ENCODE data around the gene SBSN.

SBSN gene

DNA sequence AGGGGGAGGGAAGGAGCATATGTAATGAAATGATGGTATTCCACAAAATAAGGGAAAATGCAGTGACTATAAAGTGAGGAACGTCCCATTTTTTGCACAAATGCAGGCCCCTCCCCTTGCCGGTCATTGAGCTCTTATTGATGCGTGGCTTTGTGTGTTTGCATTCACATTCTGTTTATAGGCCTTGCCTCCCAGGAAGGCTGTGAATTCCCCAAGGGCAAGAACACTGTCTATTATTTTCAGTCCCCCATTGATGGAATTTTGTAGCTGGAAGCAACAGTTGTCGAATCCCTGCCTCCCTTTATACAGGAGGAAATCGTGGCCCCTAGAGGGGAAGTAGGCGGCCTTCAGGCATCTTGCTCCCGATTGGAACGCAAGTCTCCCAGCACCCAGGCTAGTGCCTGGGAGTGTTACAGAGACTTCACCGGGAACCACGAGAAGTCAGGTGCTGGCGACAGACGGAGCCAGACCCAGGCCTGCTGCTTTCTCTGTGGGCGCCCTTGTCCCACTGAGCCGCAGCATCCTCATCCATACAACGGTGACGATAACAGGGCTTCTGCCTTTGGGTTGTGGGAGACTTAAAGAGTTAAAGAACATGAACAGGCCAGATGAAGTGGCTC, 6.9 kb downstream of the SBSN start:
- H3K4me3 ChIP-seq (ENCODE audit: low read length) = no peak overlapping the region
- no peak overlapping the region for H3K4me2 ChIP-seq (ENCODE audit: low read length)
- H3K27ac ChIP-seq (ENCODE audit: low read depth, low read length) = no peak overlapping the region
- H3K9ac ChIP-seq (ENCODE audit: low read length) = no peak overlapping the region
- H2BK5ac ChIP-seq (ENCODE audit: low read length) = no peak overlapping the region
- no peaks in the 10 kb centered on the region for H3K4me1 ChIP-seq (ENCODE audit: control insufficient read depth, low read depth, low read length)
- no peaks in the 10 kb centered on the region for H3K79me1 ChIP-seq (ENCODE audit: low read length)
- no peak overlapping the region for H3K23ac ChIP-seq (ENCODE audit: low read length)
- H3K18ac ChIP-seq (ENCODE audit: low read length) = no peak overlapping the region
- no peaks in the 10 kb centered on the region for H3K36me3 ChIP-seq (ENCODE audit: control insufficient read depth, insufficient read depth, low read length)
- no peaks in the 10 kb centered on the region for H3K27me3 ChIP-seq (ENCODE audit: insufficient read depth, low read length, poor library complexity)
- H2BK15ac ChIP-seq (replicated peaks; ENCODE audit: low read depth) = no peak overlapping the region
- H3K56ac ChIP-seq (ENCODE audit: low read length) = no peak overlapping the region
- H2BK120ac ChIP-seq (ENCODE audit: low read depth, low read length) = no peak overlapping the region
- peak; percentile 34 for DNase-seq
- no peak overlapping the region for H2AK5ac ChIP-seq (ENCODE audit: low read length)
- no peaks in the 10 kb centered on the region for H3K79me2 ChIP-seq (ENCODE audit: control insufficient read depth, insufficient read depth, low read length)
- H4K8ac ChIP-seq (ENCODE audit: low read depth, low read length) = no peak overlapping the region
- H4K5ac ChIP-seq (ENCODE audit: low read length) = no peak overlapping the region
- WGBS (ENCODE audit: extremely low coverage, insufficient coverage, low lambda C conversion rate) = no CpG with 5 or more reads among the region's 16 CpGs
- no peak overlapping the region for H3K4ac ChIP-seq (ENCODE audit: low read depth, low read length)

DNA sequence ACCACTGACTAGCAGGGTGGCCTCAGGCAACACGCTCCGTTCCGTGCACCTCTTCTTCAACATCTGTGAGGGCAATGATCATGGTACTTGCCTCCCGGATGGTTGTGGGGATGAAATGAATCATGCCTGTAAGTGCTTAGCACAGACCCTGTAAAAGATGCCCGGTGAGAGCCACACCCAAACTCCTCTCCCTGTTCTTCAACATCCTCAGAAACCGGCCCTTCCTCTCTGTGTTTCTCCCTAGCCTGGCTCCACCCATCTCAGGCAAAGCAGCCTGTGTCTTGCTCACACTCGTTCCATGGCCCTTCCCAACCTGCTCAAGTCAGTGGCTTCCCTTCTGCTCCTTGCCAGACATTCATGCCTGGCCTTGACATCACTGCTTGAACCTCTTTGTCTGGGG, 8.8 kb downstream of the SBSN start:
- Histone ChIP-seq H3K56ac (ENCODE audit: low read length) (no peak overlapping the region), H3K27me3 (ENCODE audit: insufficient read depth, low read length, poor library complexity) (no peaks in the 10 kb centered on the region), H3K4ac (ENCODE audit: low read depth, low read length) (no peak overlapping the region)

DNA sequence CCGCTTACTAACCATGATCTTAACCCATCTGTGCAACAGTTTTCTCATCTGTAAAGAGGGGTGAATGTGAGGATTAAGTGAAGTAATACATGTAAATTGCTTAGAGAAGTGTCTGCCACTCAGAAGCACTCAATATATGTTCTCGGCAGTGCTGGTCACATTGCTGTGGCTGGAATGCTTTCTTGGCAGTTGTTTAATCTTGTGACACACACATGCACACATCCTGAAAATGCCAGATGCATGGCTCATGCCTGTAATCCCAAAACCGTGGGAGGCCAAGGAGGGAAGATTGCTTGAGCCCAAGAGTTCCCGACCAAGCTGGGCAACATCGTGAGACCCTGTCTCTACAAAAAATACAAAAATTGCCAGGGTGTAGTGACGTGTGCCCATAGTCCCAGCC, 9.8 kb downstream of the SBSN start:
- Histone ChIP-seq H3K4ac (ENCODE audit: low read depth, low read length) (no peak overlapping the region), H3K27ac (ENCODE audit: low read depth, low read length) (no peak overlapping the region), H3K27me3 (ENCODE audit: insufficient read depth, low read length, poor library complexity) (no peaks in the 10 kb centered on the region), H3K4me2 (ENCODE audit: low read length) (no peak overlapping the region), H3K36me3 (ENCODE audit: control insufficient read depth, insufficient read depth, low read length) (no peaks in the 10 kb centered on the region), H2BK15ac (replicated peaks; ENCODE audit: low read depth) (no peak overlapping the region), H3K23ac (ENCODE audit: low read length) (no peak overlapping the region), H4K8ac (ENCODE audit: low read depth, low read length) (no peak overlapping the region), H3K9ac (ENCODE audit: low read length) (no peak overlapping the region), H3K4me1 (ENCODE audit: control insufficient read depth, low read depth, low read length) (no peaks in the 10 kb centered on the region), H3K79me2 (ENCODE audit: control insufficient read depth, insufficient read depth, low read length) (no peaks in the 10 kb centered on the region), H4K5ac (ENCODE audit: low read length) (no peak overlapping the region), H2BK120ac (ENCODE audit: low read depth, low read length) (no peak overlapping the region), H3K18ac (ENCODE audit: low read length) (no peak overlapping the region), H3K79me1 (ENCODE audit: low read length) (no peaks in the 10 kb centered on the region), H3K4me3 (ENCODE audit: low read length) (no peak overlapping the region), H2AK5ac (ENCODE audit: low read length) (no peak overlapping the region), H3K56ac (ENCODE audit: low read length) (no peak overlapping the region), H2BK5ac (ENCODE audit: low read length) (no peak overlapping the region)
- peak; percentile 30 for DNase-seq
- WGBS (ENCODE audit: extremely low coverage, insufficient coverage, low lambda C conversion rate) = no CpG with 5 or more reads among the region's 6 CpGs

More for the DNA sequence above, 8.8 kb downstream of the SBSN start:
- H3K18ac ChIP-seq (ENCODE audit: low read length) = no peak overlapping the region
- no peaks in the 10 kb centered on the region for H3K36me3 ChIP-seq (ENCODE audit: control insufficient read depth, insufficient read depth, low read length)
- H3K27ac ChIP-seq (ENCODE audit: low read depth, low read length) = no peak overlapping the region
- H4K8ac ChIP-seq (ENCODE audit: low read depth, low read length) = no peak overlapping the region
- no peak overlapping the region for H3K4me3 ChIP-seq (ENCODE audit: low read length)
- no CpG with 5 or more reads among the region's 7 CpGs for WGBS (ENCODE audit: extremely low coverage, insufficient coverage, low lambda C conversion rate)
- no peak overlapping the region for H3K4me2 ChIP-seq (ENCODE audit: low read length)
- no peaks in the 10 kb centered on the region for H3K79me1 ChIP-seq (ENCODE audit: low read length)
- no peaks in the 10 kb centered on the region for H3K79me2 ChIP-seq (ENCODE audit: control insufficient read depth, insufficient read depth, low read length)
- H4K5ac ChIP-seq (ENCODE audit: low read length) = no peak overlapping the region
- no peak overlapping the region for H2AK5ac ChIP-seq (ENCODE audit: low read length)
- H3K4me1 ChIP-seq (ENCODE audit: control insufficient read depth, low read depth, low read length) = no peaks in the 10 kb centered on the region
- no peak overlapping the region for H2BK15ac ChIP-seq (replicated peaks; ENCODE audit: low read depth)
- H2BK120ac ChIP-seq (ENCODE audit: low read depth, low read length) = no peak overlapping the region
- DNase-seq = no peak
- no peak overlapping the region for H2BK5ac ChIP-seq (ENCODE audit: low read length)
- no peak overlapping the region for H3K9ac ChIP-seq (ENCODE audit: low read length)
- H3K23ac ChIP-seq (ENCODE audit: low read length) = no peak overlapping the region

DNA sequence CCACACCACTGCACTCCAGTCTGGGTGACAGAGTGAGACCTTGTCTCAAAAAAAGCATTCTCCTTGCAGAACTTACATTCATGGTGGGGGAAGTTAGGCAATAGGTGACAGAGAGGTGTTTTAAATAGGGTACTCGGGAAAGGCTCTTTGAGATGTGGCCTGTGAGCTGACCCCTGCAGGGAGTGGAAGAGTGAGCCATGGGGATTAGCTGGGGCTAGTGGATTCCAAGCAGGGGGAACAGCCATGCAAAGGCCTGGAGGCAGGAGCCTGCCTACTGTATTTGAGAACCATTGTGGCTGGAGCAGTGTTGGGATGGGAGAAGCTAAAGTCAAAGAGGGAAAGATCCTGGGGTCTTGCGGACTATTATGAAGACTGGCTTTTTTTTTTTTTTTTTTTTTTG, 10.8 kb downstream of the SBSN start:
- H2BK120ac ChIP-seq (ENCODE audit: low read depth, low read length) = no peak overlapping the region
- no peak overlapping the region for H2BK15ac ChIP-seq (replicated peaks; ENCODE audit: low read depth)
- no peak overlapping the region for H3K18ac ChIP-seq (ENCODE audit: low read length)
- H4K8ac ChIP-seq (ENCODE audit: low read depth, low read length) = no peak overlapping the region
- no peak overlapping the region for H3K9ac ChIP-seq (ENCODE audit: low read length)
- DNase-seq = no peak
- no peak overlapping the region for H3K4ac ChIP-seq (ENCODE audit: low read depth, low read length)
- no peaks in the 10 kb centered on the region for H3K27me3 ChIP-seq (ENCODE audit: insufficient read depth, low read length, poor library complexity)
- whole genome bisulfite sequencing (ENCODE audit: extremely low coverage, insufficient coverage, low lambda C conversion rate) = no CpG with 5 or more reads among the region's 2 CpGs
- no peaks in the 10 kb centered on the region for H3K79me2 ChIP-seq (ENCODE audit: control insufficient read depth, insufficient read depth, low read length)
- H3K79me1 ChIP-seq (ENCODE audit: low read length) = no peaks in the 10 kb centered on the region
- no peaks in the 10 kb centered on the region for H3K36me3 ChIP-seq (ENCODE audit: control insufficient read depth, insufficient read depth, low read length)
- no peak overlapping the region for H4K5ac ChIP-seq (ENCODE audit: low read length)
- no peak overlapping the region for H3K56ac ChIP-seq (ENCODE audit: low read length)
- H3K4me3 ChIP-seq (ENCODE audit: low read length) = no peak overlapping the region
- no peak overlapping the region for H3K23ac ChIP-seq (ENCODE audit: low read length)
- no peak overlapping the region for H3K27ac ChIP-seq (ENCODE audit: low read depth, low read length)
- H2BK5ac ChIP-seq (ENCODE audit: low read length) = no peak overlapping the region
- H2AK5ac ChIP-seq (ENCODE audit: low read length) = no peak overlapping the region
- no peak overlapping the region for H3K4me2 ChIP-seq (ENCODE audit: low read length)
- no peaks in the 10 kb centered on the region for H3K4me1 ChIP-seq (ENCODE audit: control insufficient read depth, low read depth, low read length)

DNA sequence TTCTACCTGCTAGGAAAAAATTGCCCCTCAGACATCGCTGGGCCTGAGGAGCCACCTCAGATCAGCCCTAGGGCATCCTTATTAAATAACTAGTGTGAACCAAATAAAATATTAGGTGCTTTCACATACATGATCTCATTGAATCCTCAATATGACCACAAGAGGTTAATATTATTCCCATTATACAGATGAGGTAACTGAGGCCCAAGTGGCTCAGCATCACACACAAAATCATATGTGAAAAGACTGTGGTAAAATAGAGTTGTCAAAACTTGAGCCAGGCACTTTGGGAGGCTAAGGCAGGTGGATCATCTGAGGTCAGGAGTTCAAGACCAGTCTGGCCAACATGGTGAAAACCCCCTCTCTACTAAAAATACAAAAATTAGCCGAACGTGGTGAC, 11.8 kb downstream of the SBSN start:
- H3K27me3 ChIP-seq (ENCODE audit: insufficient read depth, low read length, poor library complexity) = no peaks in the 10 kb centered on the region
- no peaks in the 10 kb centered on the region for H3K79me1 ChIP-seq (ENCODE audit: low read length)
- no peaks in the 10 kb centered on the region for H3K79me2 ChIP-seq (ENCODE audit: control insufficient read depth, insufficient read depth, low read length)
- H3K4me1 ChIP-seq (ENCODE audit: control insufficient read depth, low read depth, low read length) = no peaks in the 10 kb centered on the region
- H3K36me3 ChIP-seq (ENCODE audit: control insufficient read depth, insufficient read depth, low read length) = no peaks in the 10 kb centered on the region
- H2BK5ac ChIP-seq (ENCODE audit: low read length) = no peak overlapping the region
- no peak overlapping the region for H3K9ac ChIP-seq (ENCODE audit: low read length)
- no peak overlapping the region for H3K4me3 ChIP-seq (ENCODE audit: low read length)
- no peak overlapping the region for H2BK120ac ChIP-seq (ENCODE audit: low read depth, low read length)
- no peak overlapping the region for H3K4ac ChIP-seq (ENCODE audit: low read depth, low read length)
- H4K5ac ChIP-seq (ENCODE audit: low read length) = no peak overlapping the region
- no peak overlapping the region for H3K4me2 ChIP-seq (ENCODE audit: low read length)
- no peak overlapping the region for H2AK5ac ChIP-seq (ENCODE audit: low read length)
- H3K18ac ChIP-seq (ENCODE audit: low read length) = no peak overlapping the region
- no CpG with 5 or more reads among the region's 3 CpGs for WGBS (ENCODE audit: extremely low coverage, insufficient coverage, low lambda C conversion rate)
- no peak overlapping the region for H3K56ac ChIP-seq (ENCODE audit: low read length)
- no peak overlapping the region for H3K23ac ChIP-seq (ENCODE audit: low read length)
- DNase-seq = no peak
- H2BK15ac ChIP-seq (replicated peaks; ENCODE audit: low read depth) = no peak overlapping the region
- no peak overlapping the region for H4K8ac ChIP-seq (ENCODE audit: low read depth, low read length)
- H3K27ac ChIP-seq (ENCODE audit: low read depth, low read length) = no peak overlapping the region

DNA sequence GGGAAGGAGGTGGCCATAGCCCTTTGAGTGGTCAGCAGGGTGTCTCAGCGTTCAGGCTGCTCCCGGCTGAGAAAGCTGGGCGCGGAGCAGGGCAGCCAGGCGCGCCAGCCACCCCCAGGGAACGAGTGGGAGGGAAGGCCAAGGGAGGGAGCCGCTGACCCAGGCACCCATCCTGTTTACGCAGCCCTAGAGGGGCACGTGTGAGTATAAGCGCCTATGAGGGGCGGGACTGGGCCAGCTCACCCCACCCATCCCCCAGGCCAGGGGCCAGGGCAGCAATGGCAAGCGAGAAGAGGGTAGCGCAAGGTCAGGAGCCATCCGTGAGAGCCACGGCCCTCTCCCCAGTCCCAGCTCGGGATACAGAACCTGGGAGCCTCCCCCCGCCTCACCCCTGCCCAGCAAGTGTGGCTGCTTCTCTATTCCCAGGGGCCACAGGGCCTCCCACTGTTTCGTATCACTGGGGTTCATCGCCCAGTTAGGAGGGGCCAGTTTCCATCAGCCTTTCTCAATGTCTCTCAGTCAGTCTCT, 13.8 kb downstream of the SBSN start:
- Histone ChIP-seq H4K5ac (ENCODE audit: low read length) (no peak overlapping the region), H3K4me3 (ENCODE audit: low read length) (no peak overlapping the region), H3K27me3 (ENCODE audit: insufficient read depth, low read length, poor library complexity) (no peaks in the 10 kb centered on the region), H3K23ac (ENCODE audit: low read length) (no peak overlapping the region), H3K36me3 (ENCODE audit: control insufficient read depth, insufficient read depth, low read length) (no peaks in the 10 kb centered on the region), H3K18ac (ENCODE audit: low read length) (no peak overlapping the region), H3K56ac (ENCODE audit: low read length) (peak overlapping the region; percentile 45), H2AK5ac (ENCODE audit: low read length) (no peak overlapping the region), H2BK5ac (ENCODE audit: low read length) (no peak overlapping the region), H2BK120ac (ENCODE audit: low read depth, low read length) (no peak overlapping the region), H3K9ac (ENCODE audit: low read length) (peak overlapping the region; percentile 25), H2BK15ac (replicated peaks; ENCODE audit: low read depth) (no peak overlapping the region), H3K79me1 (ENCODE audit: low read length) (peaks cover 2% of the 10 kb centered on the region), H3K4me1 (ENCODE audit: control insufficient read depth, low read depth, low read length) (no peaks in the 10 kb centered on the region), H4K8ac (ENCODE audit: low read depth, low read length) (no peak overlapping the region), H3K4me2 (ENCODE audit: low read length) (no peak overlapping the region), H3K4ac (ENCODE audit: low read depth, low read length) (no peak overlapping the region), H3K27ac (ENCODE audit: low read depth, low read length) (no peak overlapping the region), H3K79me2 (ENCODE audit: control insufficient read depth, insufficient read depth, low read length) (peaks cover 3% of the 10 kb centered on the region)
- no CpG with 5 or more reads among the region's 20 CpGs for WGBS (ENCODE audit: extremely low coverage, insufficient coverage, low lambda C conversion rate)
- peak; percentile 32 for DNase-seq
